Cerebellar cortex (tissue), 1 donor: ENCODE measurements around the gene UCHL5.
"Not testable (repeated sequence)": the region's sequence is repeated elsewhere in the genome, so short reads cannot be mapped to it uniquely, and the experiment has no call there.

Experiments
- DNase-seq: peaks from one replicate; pipeline ENCODE4 v3.0.0-alpha.2; 2015; ENCODE audit warnings: low spot score

Gene UCHL5

GRCh38 chr1:193011406-193011805 lies 47.8 kb downstream of the UCHL5 start:
- no peak for DNase-seq

GRCh38 chr1:193009501-193009900 lies 49.7 kb downstream of the UCHL5 start:
- no peak for DNase-seq

- no peak for DNase-seq
These were observed 53.4 kb downstream of the UCHL5 start for GRCh38 chr1:193005785-193006184.

- DNase-seq = no peak
These were observed 60.6 kb downstream of the UCHL5 start for GRCh38 chr1:192998536-192998935.

GRCh38 chr1:192994141-192994540 lies 65.0 kb downstream of the UCHL5 start:
- no peak for DNase-seq

- DNase-seq = no peak
These were observed 65.6 kb downstream of the UCHL5 start for GRCh38 chr1:192993426-192994085.

GRCh38 chr1:192986748-192987334 lies 72.3 kb downstream of the UCHL5 start:
- DNase-seq = not testable (repeated sequence)

GRCh38 chr1:192986110-192986747 lies 72.9 kb downstream of the UCHL5 start:
- DNase-seq = no peak

- DNase-seq = no peak
These were observed 75.1 kb downstream of the UCHL5 start for GRCh38 chr1:192984080-192984479.

GRCh38 chr1:192983349-192983980 lies 75.7 kb downstream of the UCHL5 start:
- no peak for DNase-seq

GRCh38 chr1:192980856-192981255 lies 78.3 kb downstream of the UCHL5 start:
- no peak for DNase-seq

- DNase-seq = not testable (repeated sequence)
These were observed 78.8 kb downstream of the UCHL5 start for GRCh38 chr1:192980334-192980733.

GRCh38 chr1:192979542-192979941 lies 79.6 kb downstream of the UCHL5 start:
- no peak for DNase-seq

GRCh38 chr1:192978195-192978710 lies 80.9 kb downstream of the UCHL5 start:
- DNase-seq = no peak

GRCh38 chr1:192977089-192977706 lies 82.0 kb downstream of the UCHL5 start:
- no peak for DNase-seq

GRCh38 chr1:192976576-192976975 lies 82.6 kb downstream of the UCHL5 start:
- no peak for DNase-seq

- DNase-seq = no peak
These were observed 84.5 kb downstream of the UCHL5 start for GRCh38 chr1:192974701-192975100.

- no peak for DNase-seq
These were observed 85.2 kb downstream of the UCHL5 start for GRCh38 chr1:192973988-192974387.

- no peak for DNase-seq
These were observed 86.0 kb downstream of the UCHL5 start for GRCh38 chr1:192973202-192973601.

- no peak for DNase-seq
These were observed 90.1 kb downstream of the UCHL5 start for GRCh38 chr1:192969091-192969490.

- DNase-seq = no peak
These were observed 90.8 kb downstream of the UCHL5 start for GRCh38 chr1:192968323-192968722.

- no peak for DNase-seq
These were observed 91.3 kb downstream of the UCHL5 start for GRCh38 chr1:192967901-192968300.
